Stimulated activated CD4-positive, alpha-beta T cell treated with anti-CD3 and anti-CD28 coated beads, Interleukin-12 subunit alpha, Interleukin-12 subunit beta, amount 100 ng/mL, for 4 hours (primary cell): ENCODE data around the gene RPH3AL.
"Not testable (repeated sequence)": the region's sequence is repeated elsewhere in the genome, so short reads cannot be mapped to it uniquely, and the experiment has no call there.

ENCODE experiments used
- DNase-seq: peaks from one replicate; pipeline ENCODE4 v3.0.0-alpha.2; 2020

RPH3AL gene

GRCh38 chr17:170130-170670, 182.4 kb downstream of the RPH3AL start:
- DNase-seq, result no peak

- not testable (repeated sequence) for DNase-seq
Measured at GRCh38 chr17:168614-169013, 184.0 kb downstream of the RPH3AL start.

- no peak for DNase-seq
Measured at GRCh38 chr17:165939-166338, 186.7 kb downstream of the RPH3AL start.

DNA sequence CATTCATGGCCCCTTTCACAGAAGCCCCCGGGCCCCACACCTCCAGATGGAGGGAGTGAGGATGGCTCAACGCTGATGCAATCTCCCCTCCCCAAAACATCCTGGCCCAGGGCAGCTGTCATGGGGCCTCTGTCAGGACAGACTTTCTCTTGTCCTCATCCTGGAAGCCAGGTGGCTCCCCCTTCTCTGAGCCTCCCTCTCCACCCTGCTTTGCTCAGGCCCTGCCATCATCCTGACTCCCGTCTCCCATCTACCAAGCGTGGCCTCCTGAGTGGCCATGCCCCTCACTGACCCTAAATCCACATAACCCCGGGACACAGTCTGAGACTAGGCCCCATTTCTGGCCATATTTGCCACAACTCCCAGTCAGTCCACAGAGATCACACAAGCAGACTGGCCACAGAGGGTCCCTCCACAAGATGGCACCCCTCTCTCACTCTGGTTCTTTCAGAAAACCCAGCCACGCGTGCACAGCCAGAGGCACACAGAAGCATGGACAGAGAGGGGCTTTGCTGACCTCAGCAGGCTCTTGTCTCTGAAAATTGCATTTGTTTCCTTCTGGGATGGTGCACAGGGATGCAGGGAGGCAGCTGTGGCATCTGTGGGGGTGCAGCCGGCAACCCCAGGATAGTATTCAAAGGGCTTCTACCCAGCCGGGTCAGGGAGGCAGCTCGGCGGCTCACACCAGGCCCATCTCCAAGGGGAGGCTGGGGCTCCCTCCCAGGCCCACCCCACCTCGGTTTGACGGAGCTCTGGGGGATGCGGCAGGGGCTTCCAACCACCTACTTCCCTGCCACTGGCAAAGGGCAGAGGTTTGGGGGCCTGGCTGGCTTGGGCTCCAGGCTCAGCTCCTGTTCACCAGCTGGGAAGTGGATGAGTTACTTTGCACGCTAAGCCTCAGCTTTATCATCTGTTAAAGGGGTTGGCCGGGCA, 188.0 kb downstream of the RPH3AL start:
- no peak for DNase-seq

- DNase-seq, result no peak
Measured at GRCh38 chr17:163514-164098, 189.0 kb downstream of the RPH3AL start.

GRCh38 chr17:162689-163088, 189.9 kb downstream of the RPH3AL start:
- no peak for DNase-seq
